Endothelial cell of umbilical vein (primary cell): ENCODE results near the gene SMARCD2. TPM values are rescaled to one million over a fixed set of nuclear protein-coding genes. Genes with fewer than 3 reads are reported as not detected.

Experiments used
- BruUV-seq: library from RNA; stranded (reverse); fragments of 400-500 nt; replicated peaks from 2 replicates; lab custom pipeline; 2021; lab: Mats Ljungman, UMichigan
- CTCF ChIA-PET: fragments of 300-600, 350-600 bp; sonication (Branson Sonifier 250); formaldehyde crosslinking; loops from one replicate; lab custom pipeline; 2021; ENCODE audit warnings: antibody characterized with exemption, inconsistent platforms; lab: Charles Lee
- POLR2A ChIA-PET: fragments of 300-600, 350-600 bp; sonication (Branson Sonifier 250); formaldehyde crosslinking; loops from one replicate; lab custom pipeline; 2021; ENCODE audit warnings: antibody characterized with exemption, inconsistent platforms; lab: Charles Lee
- DNase-seq: peaks from one replicate; pipeline ENCODE4 v3.0.0-alpha.2; 2011; ENCODE audit warnings: low read depth, low spot score
- FAIRE-seq: peaks from 2 replicates; lab custom pipeline; 2011; peaks lifted over from hg19 to GRCh38; lab: Jason Lieb, UNC
- H2AFZ ChIP-seq: 2 replicates; pipeline ENCODE4 v1.6.0; 2012; ENCODE audit warnings: low read depth, low read length, control low read depth, inconsistent platforms
- H3K27ac ChIP-seq: 2 replicates; pipeline ENCODE4 v1.5.1; 2011; ENCODE audit warnings: low read depth, mild to moderate bottlenecking, control low read depth, low read length, moderate library complexity; ENCODE audit not compliant: insufficient read depth
- H3K27me3 ChIP-seq, 2 experiments: 2 replicates each; pipeline versions ENCODE4 v1.6.0 to v1.6.1; 2011; ENCODE audit warnings: low read length in 2 of 2, mixed read lengths in 1 of 2; ENCODE audit not compliant: control insufficient read depth in 2 of 2, insufficient read depth in 2 of 2
- H3K36me3 ChIP-seq, 2 experiments: 2 replicates in 1 of 2; 3 replicates in 1 of 2; pipeline ENCODE4 v1.5.1; 2011; ENCODE audit warnings: low read length in 2 of 2, mild to moderate bottlenecking in 1 of 2, moderate library complexity in 1 of 2; ENCODE audit not compliant: control insufficient read depth in 2 of 2, insufficient read depth in 2 of 2; ENCODE audit errors: extremely low read depth in 1 of 2
- H3K4me1 ChIP-seq: 3 replicates; pipeline ENCODE4 v1.5.1; 2011; ENCODE audit warnings: mild to moderate bottlenecking, low read length; ENCODE audit not compliant: control insufficient read depth, insufficient read depth; ENCODE audit errors: extremely low read depth
- H3K4me2 ChIP-seq: 2 replicates; pipeline ENCODE4 v1.6.1; 2011; ENCODE audit warnings: low read length, control low read depth, mixed read lengths; ENCODE audit not compliant: insufficient read depth
- H3K4me3 ChIP-seq, 3 experiments: fragments of 200-600 bp in 1 of 3; sonication (generic), shearing (Covaris generic) in 1 of 3; replicated peaks in 1 of 3; 2 replicates each; pipeline ENCODE4 v1.5.1; 2011 to 2016; ENCODE audit warnings: control low read depth in 3 of 3, low read length in 3 of 3, mild to moderate bottlenecking in 2 of 3, inconsistent platforms in 1 of 3, low read depth in 1 of 3, moderate library complexity in 1 of 3; ENCODE audit not compliant: insufficient read depth in 1 of 3
- H3K79me2 ChIP-seq: 2 replicates; pipeline ENCODE4 v1.6.0; 2012; ENCODE audit warnings: low read length, inconsistent platforms; ENCODE audit not compliant: control insufficient read depth, insufficient read depth
- H3K9ac ChIP-seq: replicated peaks from 2 replicates; pipeline ENCODE3; 2011; ENCODE audit warnings: low read length, control low read depth; ENCODE audit not compliant: insufficient read depth; ENCODE audit errors: extremely low read depth
- H3K9me1 ChIP-seq: replicated peaks from 3 replicates; pipeline ENCODE4 v1.6.0; 2011; ENCODE audit warnings: mild to moderate bottlenecking, low read length; ENCODE audit not compliant: control insufficient read depth, insufficient read depth; ENCODE audit errors: extremely low read depth
- H3K9me3 ChIP-seq: replicated peaks from 2 replicates; pipeline ENCODE4 v1.5.1; 2012; ENCODE audit warnings: low read length, inconsistent platforms; ENCODE audit not compliant: control insufficient read depth, insufficient read depth
- H4K20me1 ChIP-seq: replicated peaks from 2 replicates; pipeline ENCODE3; 2011; ENCODE audit warnings: mild to moderate bottlenecking, low read length; ENCODE audit not compliant: control insufficient read depth, insufficient read depth; ENCODE audit errors: extremely low read depth
- CTCF ChIP-seq, 2 donors: IDR thresholded peaks; 1 replicate in 1 of 2; 2 replicates in 1 of 2; pipeline ENCODE4 v1.5.1; 2011; ENCODE audit warnings: low read length in 2 of 2, mild to moderate bottlenecking in 2 of 2, moderate library complexity in 2 of 2, control low read depth in 1 of 2, inconsistent platforms in 1 of 2, low read depth in 1 of 2; ENCODE audit not compliant: insufficient read depth in 1 of 2; ENCODE audit errors: extremely low read depth in 1 of 2
- EZH2 ChIP-seq: IDR thresholded peaks from 2 replicates; pipeline ENCODE4 v1.6.1; 2012; ENCODE audit warnings: borderline replicate concordance, low read depth, mild to moderate bottlenecking, moderate library complexity, low read length, inconsistent platforms; ENCODE audit not compliant: severe bottlenecking
- FOS ChIP-seq: IDR thresholded peaks from 2 replicates; pipeline ENCODE4 v1.6.1; 2011; ENCODE audit warnings: mild to moderate bottlenecking, low read length, moderate library complexity, borderline replicate concordance; ENCODE audit not compliant: insufficient read depth
- JUN ChIP-seq: IDR thresholded peaks from 2 replicates; pipeline ENCODE4 v1.6.1; 2011; ENCODE audit warnings: borderline replicate concordance, low read depth; ENCODE audit not compliant: insufficient read length, insufficient read depth
- MAX ChIP-seq: IDR thresholded peaks from 2 replicates; pipeline ENCODE4 v1.6.1; 2011; ENCODE audit not compliant: insufficient read depth, insufficient read length
- MYC ChIP-seq: IDR thresholded peaks from one replicate; pipeline ENCODE4 v1.6.1; 2011; ENCODE audit warnings: mild to moderate bottlenecking, low read depth, low read length
- POLR2A ChIP-seq: IDR thresholded peaks from 2 replicates; pipeline ENCODE4 v1.6.1; 2012; ENCODE audit warnings: low read depth, mild to moderate bottlenecking, control low read depth, low read length
- POLR2AphosphoS5 ChIP-seq: IDR thresholded peaks from 2 replicates; pipeline ENCODE4 v1.6.1; 2012; ENCODE audit warnings: low read depth, mild to moderate bottlenecking, control low read depth, low read length, moderate library complexity; ENCODE audit not compliant: insufficient read depth
- dilution Hi-C: fragments of 300-500 bp; cut with MboI; formaldehyde crosslinking; loops from one replicate; pipeline ENCODE4 v1.15.0; 2019; ENCODE audit warnings: low sequenced_read_pairs; ENCODE audit not compliant: extremely low pct_ligation_motif_present
- intact Hi-C: fragments of 100-400 bp; cut with micrococcal nuclease; formaldehyde crosslinking; loops from one replicate; pipeline ENCODE4 v1.10.0; 2022
- polyA plus RNA-seq, 4 experiments: library from polyadenylated mRNA; depleted of rRNA in 3 of 4; stranded (reverse) in 3 of 4; unstranded in 1 of 4; fragments of >200 nt; gene quantifications; 2 replicates each; pipeline versions ENCODE4 v1.2.1 to v1.2.3, GENCODE V29; 2011 to 2012; ENCODE audit warnings: missing spikeins in 1 of 4
- total RNA-seq: library from RNA; stranded (reverse); gene quantifications from 2 replicates; pipeline ENCODE4 v1.2.3, GENCODE V29; 2021

SMARCD2 gene
- total and polyA plus RNA-seq, 2 donors (not counting 3 experiments of a cell fraction or from before 2014, with no cell fraction given) = 51.2 to 55.7 TPM

- H3K9me3 ChIP-seq = no peaks in the 10 kb centered on the region
- H3K4me3 ChIP-seq = no peak overlapping the region
- intact Hi-C loops = no loop called here
- ChIA-PET POLR2A (no interaction called here), CTCF (interaction anchor here (0.6 to 1.3 kb wide), 2 partner anchors 88 to 360 kb away, joined by 3 to 5 read pairs; no protein-coding TSS in a partner anchor)
- peaks cover 4% of the 10 kb centered on the region for H3K4me1 ChIP-seq
- no peak for TF ChIP-seq MAX
- TF ChIP-seq EZH2 = no peak
- TF ChIP-seq POLR2A = no peak
- no peak for TF ChIP-seq POLR2AphosphoS5
- no peak for TF ChIP-seq MYC
- peaks cover 6 to 12% of the 10 kb centered on the region in 2 experiments for H3K36me3 ChIP-seq
- peak; percentile 37 for FAIRE-seq
- H4K20me1 ChIP-seq = peaks cover 10% of the 10 kb centered on the region
- BruUV-seq = no TSS peak
- H2AFZ ChIP-seq = no peak overlapping the region
- H3K9ac ChIP-seq = no peak overlapping the region
- no peak overlapping the region for H3K27ac ChIP-seq
- peaks cover 73% of the 10 kb centered on the region for H3K79me2 ChIP-seq
- no peak for DNase-seq
- H3K4me2 ChIP-seq = no peak overlapping the region
- no peaks in the 10 kb centered on the region for H3K9me1 ChIP-seq
- dilution Hi-C loops = no loop called here
- H3K27me3 ChIP-seq = no peaks in the 10 kb centered on the region
These were observed 56.4 kb downstream of the SMARCD2 start for GRCh38 chr17:63786117-63786516.

DNA sequence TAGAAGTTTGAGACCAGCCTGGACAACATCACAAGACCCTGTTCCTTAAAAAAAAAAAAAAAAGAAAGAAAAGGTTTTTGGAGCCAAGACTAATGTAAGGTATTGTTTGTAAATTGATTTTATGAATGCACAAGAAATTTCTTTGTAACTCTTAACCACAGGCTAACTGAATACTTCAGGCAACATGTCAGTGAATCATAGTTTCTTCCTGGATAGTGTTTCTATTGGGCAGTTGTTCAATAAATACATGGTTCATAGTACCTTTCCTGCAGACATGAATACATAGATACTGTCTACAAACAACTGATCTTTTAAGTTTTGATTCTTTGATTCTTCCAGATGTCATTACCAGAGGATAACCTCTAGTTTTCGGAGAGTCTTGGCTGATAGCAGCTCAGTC is 56.9 kb downstream of the SMARCD2 start:
- intact Hi-C loops = loop anchor here (1.0 kb wide), 1 partner anchor 262 kb away; the partner anchor contains the start of gene KCNH6
- Histone ChIP-seq H3K9me3 (no peaks in the 10 kb centered on the region), H3K9me1 (no peaks in the 10 kb centered on the region), H3K27me3 (no peaks in the 10 kb centered on the region), H3K4me2 (no peak overlapping the region), H3K4me1 (peaks cover 6% of the 10 kb centered on the region), H3K79me2 (peaks cover 75% of the 10 kb centered on the region), H4K20me1 (peaks cover 10% of the 10 kb centered on the region), H3K36me3 (peaks cover 6 to 12% of the 10 kb centered on the region in 2 experiments), H3K9ac (no peak overlapping the region), H2AFZ (no peak overlapping the region), H3K4me3 (no peak overlapping the region), H3K27ac (no peak overlapping the region)
- dilution Hi-C loops = no loop called here
- no TSS peak for BruUV-seq
- DNase-seq (peak; percentile 39), FAIRE-seq (peak; percentile 73)
- ChIA-PET POLR2A (no interaction called here), CTCF (no interaction called here)
- TF ChIP-seq EZH2 (no peak), JUN (no peak), MYC (no peak), POLR2AphosphoS5 (no peak), CTCF (IDR thresholded peaks at IDR 0.05; ENCODE audit: extremely low read depth in 1 of 2, insufficient read depth in 1 of 2, low read depth in 1 of 2, low read length in 2 of 2) (no peak), FOS (peak; percentile 37)
